Measurements from ENCODE around the gene SLC24A1.

The SLC24A1 gene

GRCh38 chr15:65630760-65631159, 9.0 kb downstream of the SLC24A1 start:
- no peak for ATAC-seq (ENCODE audit: insufficient read depth, low read depth)
- H3K27ac ChIP-seq (ENCODE audit: low read length) = no peak overlapping the region
- TF ChIP-seq EZH2 (IDR thresholded peaks at IDR 0.05; ENCODE audit: borderline replicate concordance, low read depth, low read length, severe bottlenecking) (no peak), CTCF (IDR thresholded peaks at IDR 0.05; ENCODE audit: borderline replicate concordance, extremely low read depth, low read length, poor library complexity, severe bottlenecking) (no peak)
- H3K4me3 ChIP-seq (ENCODE audit: low read depth in 1 of 2, low read length in 2 of 2) = no peak overlapping the region
- no peaks in the 10 kb centered on the region for H3K79me2 ChIP-seq (ENCODE audit: insufficient read depth, low read length)
- H2AFZ ChIP-seq (ENCODE audit: low read depth, low read length) = no peak overlapping the region
- H3K9ac ChIP-seq (ENCODE audit: low read depth, low read length) = no peak overlapping the region
- H3K4me1 ChIP-seq (ENCODE audit: insufficient read depth, low read length) = no peaks in the 10 kb centered on the region
- no peaks in the 10 kb centered on the region for H3K9me3 ChIP-seq (ENCODE audit: insufficient read depth, low read length, severe bottlenecking)
- no peak for DNase-seq
- H4K20me1 ChIP-seq (ENCODE audit: insufficient read depth, low read length) = no peaks in the 10 kb centered on the region
- H3K27me3 ChIP-seq (ENCODE audit: insufficient read depth, low read length, poor library complexity) = no peaks in the 10 kb centered on the region
- no peaks in the 10 kb centered on the region for H3K36me3 ChIP-seq (ENCODE audit: insufficient read depth, low read length)
- H3K4me2 ChIP-seq (ENCODE audit: insufficient read depth, low read length) = no peak overlapping the region

- no peak overlapping the region for H3K4me2 ChIP-seq (ENCODE audit: insufficient read depth, low read length)
- H3K9ac ChIP-seq (ENCODE audit: low read depth, low read length) = no peak overlapping the region
- H4K20me1 ChIP-seq (ENCODE audit: insufficient read depth, low read length) = no peaks in the 10 kb centered on the region
- H3K27me3 ChIP-seq (ENCODE audit: insufficient read depth, low read length, poor library complexity) = no peaks in the 10 kb centered on the region
- H3K79me2 ChIP-seq (ENCODE audit: insufficient read depth, low read length) = no peaks in the 10 kb centered on the region
- no peaks in the 10 kb centered on the region for H3K4me1 ChIP-seq (ENCODE audit: insufficient read depth, low read length)
- no peaks in the 10 kb centered on the region for H3K36me3 ChIP-seq (ENCODE audit: insufficient read depth, low read length)
- no peak for ATAC-seq (ENCODE audit: insufficient read depth, low read depth)
- H2AFZ ChIP-seq (ENCODE audit: low read depth, low read length) = no peak overlapping the region
- no peak overlapping the region for H3K27ac ChIP-seq (ENCODE audit: low read length)
- no peaks in the 10 kb centered on the region for H3K9me3 ChIP-seq (ENCODE audit: insufficient read depth, low read length, severe bottlenecking)
- TF ChIP-seq EZH2 (IDR thresholded peaks at IDR 0.05; ENCODE audit: borderline replicate concordance, low read depth, low read length, severe bottlenecking) (no peak), CTCF (IDR thresholded peaks at IDR 0.05; ENCODE audit: borderline replicate concordance, extremely low read depth, low read length, poor library complexity, severe bottlenecking) (no peak)
- DNase-seq = no peak
- H3K4me3 ChIP-seq (ENCODE audit: low read depth in 1 of 2, low read length in 2 of 2) = no peak overlapping the region
Measured at GRCh38 chr15:65631503-65631902, 9.8 kb downstream of the SLC24A1 start.

- Histone ChIP-seq H3K79me2 (ENCODE audit: insufficient read depth, low read length) (no peaks in the 10 kb centered on the region), H4K20me1 (ENCODE audit: insufficient read depth, low read length) (no peaks in the 10 kb centered on the region), H2AFZ (ENCODE audit: low read depth, low read length) (no peak overlapping the region), H3K36me3 (ENCODE audit: insufficient read depth, low read length) (no peaks in the 10 kb centered on the region), H3K4me1 (ENCODE audit: insufficient read depth, low read length) (no peaks in the 10 kb centered on the region), H3K4me3 (ENCODE audit: low read depth in 1 of 2, low read length in 2 of 2) (no peak overlapping the region), H3K27ac (ENCODE audit: low read length) (no peak overlapping the region), H3K9me3 (ENCODE audit: insufficient read depth, low read length, severe bottlenecking) (no peaks in the 10 kb centered on the region), H3K4me2 (ENCODE audit: insufficient read depth, low read length) (no peak overlapping the region), H3K27me3 (ENCODE audit: insufficient read depth, low read length, poor library complexity) (no peaks in the 10 kb centered on the region), H3K9ac (ENCODE audit: low read depth, low read length) (no peak overlapping the region)
- ATAC-seq (ENCODE audit: insufficient read depth, low read depth) = no peak
- no peak for DNase-seq
- no peak for TF ChIP-seq EZH2 (IDR thresholded peaks at IDR 0.05; ENCODE audit: borderline replicate concordance, low read depth, low read length, severe bottlenecking)
- no peak for TF ChIP-seq CTCF (IDR thresholded peaks at IDR 0.05; ENCODE audit: borderline replicate concordance, extremely low read depth, low read length, poor library complexity, severe bottlenecking)
Measured at GRCh38 chr15:65632780-65633375, 11.1 kb downstream of the SLC24A1 start.

All from DND-41 (cell line).